ENCODE data around the gene KCNJ3. TPM values are rescaled to one million over a fixed set of nuclear protein-coding genes. Genes with fewer than 3 reads are reported as not detected.

Gene KCNJ3
- total and polyA plus RNA-seq, 2 experiments from 2014 or later = not detected

DNA sequence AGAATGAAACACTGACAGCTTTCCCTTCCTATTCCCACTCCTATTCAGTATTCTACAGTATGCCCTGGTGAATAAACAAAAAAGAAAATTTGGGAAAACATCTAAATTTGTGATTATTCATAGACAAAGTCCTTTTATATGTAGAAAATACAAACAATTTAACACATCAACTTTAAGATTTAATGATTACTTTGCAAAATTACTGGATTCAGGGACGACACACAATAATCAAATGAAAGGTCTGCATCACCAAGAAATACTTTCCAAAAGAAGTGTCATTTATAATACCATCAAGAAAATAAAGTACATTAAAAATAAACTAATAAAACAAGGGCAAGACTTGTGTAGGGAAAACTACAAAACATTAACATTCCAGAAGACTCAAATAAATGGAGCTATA, 199.8 kb downstream of the KCNJ3 start:
- no peak overlapping the region for H3K4me3 ChIP-seq
- H3K4me2 ChIP-seq (ENCODE audit: unreplicated experiment) = no peak overlapping the region
- in situ Hi-C loops (cut with MboI) = no loop called here
- no peak overlapping the region for H3K27ac ChIP-seq
- DNase-seq = no peak
- no peaks in the 10 kb centered on the region for H3K79me2 ChIP-seq (ENCODE audit: insufficient read depth)
- no peaks in the 10 kb centered on the region for H3F3A ChIP-seq (ENCODE audit: insufficient read depth)
- H3K27me3 ChIP-seq (replicated peaks; ENCODE audit: insufficient read depth) = no peaks in the 10 kb centered on the region
- TF ChIP-seq EZH2 (IDR thresholded peaks at IDR 0.05; ENCODE audit: insufficient read depth, poor library complexity, severe bottlenecking) = no peak
- no peak for TF ChIP-seq EZH2phosphoT487 (IDR thresholded peaks at IDR 0.05; ENCODE audit: insufficient read depth, low read depth)
- WGBS, 2 experiments (ENCODE audit: low coverage in 1 of 2, low lambda C conversion rate in 2 of 2, missing lambda C conversion rate in 2 of 2) = 4 to 8% methylated on average over 1 of the region's 1 CpG
- H3K9me2 ChIP-seq (ENCODE audit: insufficient read depth) = no peaks in the 10 kb centered on the region; the same call in 1 of the 2 replicates
- no peaks in the 10 kb centered on the region for H3K36me3 ChIP-seq (ENCODE audit: low read depth)
- H4K20me1 ChIP-seq (ENCODE audit: insufficient read depth) = no peaks in the 10 kb centered on the region
- H3K9me3 ChIP-seq (ENCODE audit: low read depth) = no peaks in the 10 kb centered on the region
- no peak overlapping the region for H2AFZ ChIP-seq
- no peaks in the 10 kb centered on the region for H3K4me1 ChIP-seq (ENCODE audit: insufficient read depth)
- no peak overlapping the region for H3K9ac ChIP-seq

DNA sequence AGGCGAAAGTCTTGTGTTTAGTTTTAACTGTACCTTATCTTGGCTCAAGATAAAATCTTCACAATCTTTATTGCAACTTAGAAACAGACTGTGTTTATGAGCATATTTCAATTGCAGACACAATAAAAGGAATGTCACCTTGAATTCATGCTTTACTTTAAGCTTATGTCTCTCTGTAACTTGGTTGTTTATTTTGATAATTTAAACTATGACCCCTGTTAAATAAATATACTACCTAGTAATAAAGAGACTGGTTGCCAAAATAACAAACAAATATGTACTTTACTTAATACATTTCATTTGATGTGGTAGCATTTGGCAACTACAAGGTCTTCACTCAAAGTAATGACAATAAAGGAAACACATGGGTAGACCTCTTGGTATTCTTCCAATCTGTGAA, 202.6 kb downstream of the KCNJ3 start:
- Histone ChIP-seq H3K9ac (no peak overlapping the region), H3K9me3 (ENCODE audit: low read depth) (no peaks in the 10 kb centered on the region)
- in situ Hi-C loops (cut with MboI) = no loop called here

More for the DNA sequence above, 202.6 kb downstream of the KCNJ3 start:
- Histone ChIP-seq H3K27ac (no peak overlapping the region), H3K4me2 (ENCODE audit: unreplicated experiment) (no peak overlapping the region), H3K36me3 (ENCODE audit: low read depth) (no peaks in the 10 kb centered on the region), H3K4me1 (ENCODE audit: insufficient read depth) (no peaks in the 10 kb centered on the region), H3K79me2 (ENCODE audit: insufficient read depth) (no peaks in the 10 kb centered on the region), H3F3A (ENCODE audit: insufficient read depth) (no peaks in the 10 kb centered on the region), H3K4me3 (no peak overlapping the region), H2AFZ (no peak overlapping the region), H3K27me3 (replicated peaks; ENCODE audit: insufficient read depth) (no peaks in the 10 kb centered on the region), H3K9me2 (ENCODE audit: insufficient read depth) (no peaks in the 10 kb centered on the region; the same call in 1 of the 2 replicates), H4K20me1 (ENCODE audit: insufficient read depth) (no peaks in the 10 kb centered on the region)
- WGBS, 2 experiments (ENCODE audit: low coverage in 1 of 2, low lambda C conversion rate in 2 of 2, missing lambda C conversion rate in 2 of 2) = 20 to 36% methylated on average over 1 of the region's 1 CpG
- no peak for DNase-seq
- TF ChIP-seq EZH2phosphoT487 (IDR thresholded peaks at IDR 0.05; ENCODE audit: insufficient read depth, low read depth) = no peak
